NCI-H345 (cell line): Measurements from ENCODE around the gene LYPD6.

Source experiments
- DNase-seq: peaks from one replicate; lab custom pipeline; 2025; lab: John Stamatoyannopoulos, UW

The LYPD6 gene

DNA sequence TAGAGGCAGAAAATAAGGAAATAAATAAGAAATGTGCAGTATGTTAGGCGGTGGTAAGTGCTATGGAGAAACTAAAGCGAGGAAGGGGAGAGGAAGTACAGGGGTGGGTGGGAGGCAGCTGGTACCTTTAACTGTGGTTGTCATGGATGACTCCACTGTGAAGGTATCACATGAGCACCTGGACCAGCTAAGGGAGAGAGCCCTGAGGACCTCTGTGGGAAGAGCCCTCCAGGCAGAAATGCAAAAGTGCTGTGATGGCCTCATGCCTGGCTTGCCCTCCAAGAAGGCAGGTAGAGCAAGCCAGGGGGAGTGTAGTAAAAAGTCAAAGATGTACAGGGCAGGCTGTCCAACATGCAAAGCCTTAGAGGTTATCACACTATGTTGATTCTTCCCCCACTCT, 17.9 kb downstream of the LYPD6 start:
- DNase-seq = no peak

DNA sequence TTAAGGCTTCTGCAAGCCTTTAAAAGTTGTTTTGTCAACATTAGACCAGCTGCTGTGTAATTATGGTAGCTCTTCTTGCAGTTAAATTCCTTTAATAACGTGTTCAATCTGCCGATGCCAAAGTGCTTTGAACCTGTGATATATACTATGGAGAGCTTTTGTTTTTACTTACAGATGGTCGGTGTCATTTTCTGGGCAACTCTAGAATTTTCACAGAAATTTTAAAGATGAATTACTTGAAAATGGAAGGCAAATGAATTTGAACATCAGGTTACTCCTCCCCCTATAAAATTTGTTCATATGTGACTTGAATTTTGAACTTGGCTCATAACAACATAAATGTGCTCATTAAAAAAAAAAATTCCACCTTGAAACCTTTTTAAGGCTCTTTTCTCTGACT, 23.0 kb downstream of the LYPD6 start:
- no peak for DNase-seq

DNA sequence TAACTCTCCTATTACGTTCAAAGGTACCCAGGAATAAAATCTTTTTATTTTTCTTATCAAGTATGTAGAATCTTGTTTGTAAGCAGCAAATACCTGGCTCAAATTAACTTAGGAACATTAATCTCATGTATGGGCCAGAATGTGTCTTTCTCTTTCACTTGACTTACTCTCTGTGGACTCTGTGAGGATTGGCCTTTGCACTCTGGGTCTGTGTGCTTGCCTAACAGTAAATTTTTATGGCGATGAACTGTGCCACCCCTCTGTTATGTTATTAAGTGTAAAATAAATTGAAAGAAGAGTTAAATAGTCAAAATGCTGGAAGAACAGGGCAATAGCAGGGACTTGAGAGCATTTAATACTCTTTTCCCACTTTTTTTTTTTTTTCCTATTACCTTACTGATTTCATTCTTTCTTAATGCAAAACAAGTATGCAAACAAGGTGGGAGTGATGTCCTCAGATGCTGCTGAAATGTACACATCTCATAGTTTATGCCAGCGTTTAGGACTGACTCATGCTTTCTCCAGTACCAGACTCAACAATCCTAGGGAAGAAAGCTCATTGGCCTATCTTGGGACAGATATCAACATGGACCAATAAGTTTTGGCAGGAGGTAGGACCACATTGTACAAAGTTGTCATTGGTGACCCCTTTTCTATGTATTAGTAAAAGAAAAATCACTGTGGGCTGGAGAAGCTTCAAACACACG, 25.5 kb downstream of the LYPD6 start:
- DNase-seq = no peak

DNA sequence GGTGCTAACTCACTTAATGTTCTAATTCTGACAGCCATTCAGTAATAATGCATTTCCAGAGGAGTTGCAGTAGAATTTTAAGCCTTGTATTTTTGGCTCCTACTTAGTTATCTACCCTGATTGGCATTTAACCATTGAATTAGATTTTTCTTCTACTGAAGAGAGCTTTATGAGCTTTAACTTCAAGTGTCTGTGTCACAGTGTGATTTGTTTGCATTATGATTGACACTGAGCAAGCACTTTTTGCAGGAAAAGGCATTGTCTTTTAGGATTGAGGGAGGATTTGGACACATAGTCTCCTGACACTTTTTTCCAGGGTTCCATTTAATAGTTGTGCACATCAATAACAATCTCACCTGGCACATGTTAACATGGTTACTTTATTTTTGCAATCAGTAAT, 26.7 kb downstream of the LYPD6 start:
- DNase-seq = peak; percentile 20

DNA sequence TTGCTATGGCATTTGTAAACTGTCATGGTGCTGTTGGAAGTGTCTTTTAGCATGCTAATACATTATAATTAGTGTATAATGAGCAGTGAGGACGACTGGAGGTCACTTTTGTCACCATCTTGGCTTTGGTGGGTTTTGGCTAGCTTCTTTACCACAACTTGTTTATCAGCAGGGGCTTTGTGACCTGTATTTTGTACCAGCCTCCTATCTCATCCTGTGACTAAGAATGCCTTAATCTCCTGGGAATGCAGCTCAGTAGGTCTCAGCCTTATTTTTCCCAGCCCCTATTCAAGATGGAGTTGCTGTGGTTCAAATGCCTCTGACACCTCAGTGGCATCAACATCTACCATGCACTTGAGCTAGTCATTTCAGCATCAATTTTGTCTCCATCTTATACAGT, 29.7 kb downstream of the LYPD6 start:
- no peak for DNase-seq

DNA sequence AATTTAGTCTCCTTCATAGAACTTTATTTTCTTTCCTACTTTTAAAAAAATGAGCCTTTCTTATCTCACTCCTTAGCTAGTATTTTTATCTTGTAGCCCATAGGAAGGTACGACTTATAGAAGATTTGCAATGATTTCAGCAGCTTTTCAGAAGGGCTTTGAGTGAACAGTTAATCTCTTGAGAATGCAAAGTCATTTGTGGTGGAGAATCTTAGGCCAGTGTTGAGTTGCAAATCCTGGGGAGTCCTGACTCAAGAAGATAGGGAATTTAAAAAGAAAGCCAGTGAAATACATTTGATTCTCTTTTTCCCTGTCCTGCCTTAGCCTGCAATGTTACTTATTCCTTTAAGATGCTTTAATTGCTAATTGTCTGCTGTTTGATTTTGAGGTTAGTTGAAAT, 33.6 kb downstream of the LYPD6 start:
- DNase-seq = no peak

DNA sequence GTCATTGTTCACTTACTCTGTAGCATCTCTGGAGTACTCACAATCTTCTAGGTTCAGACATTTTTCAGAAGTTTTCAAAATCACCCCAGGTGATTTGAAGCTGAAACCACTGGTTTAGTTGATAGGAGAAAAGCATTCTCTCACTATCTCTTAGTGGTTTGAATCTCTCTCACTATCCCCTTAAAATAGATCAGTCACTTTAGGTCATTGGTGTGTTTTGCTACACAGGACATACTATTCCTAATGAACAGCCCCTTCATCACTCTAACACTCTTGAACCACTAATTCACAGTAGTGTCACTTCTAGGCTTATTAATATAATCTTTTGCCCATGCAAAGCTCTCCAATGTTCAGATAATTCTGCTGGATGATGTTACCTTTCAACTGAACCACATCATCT, 34.5 kb downstream of the LYPD6 start:
- no peak for DNase-seq

DNA sequence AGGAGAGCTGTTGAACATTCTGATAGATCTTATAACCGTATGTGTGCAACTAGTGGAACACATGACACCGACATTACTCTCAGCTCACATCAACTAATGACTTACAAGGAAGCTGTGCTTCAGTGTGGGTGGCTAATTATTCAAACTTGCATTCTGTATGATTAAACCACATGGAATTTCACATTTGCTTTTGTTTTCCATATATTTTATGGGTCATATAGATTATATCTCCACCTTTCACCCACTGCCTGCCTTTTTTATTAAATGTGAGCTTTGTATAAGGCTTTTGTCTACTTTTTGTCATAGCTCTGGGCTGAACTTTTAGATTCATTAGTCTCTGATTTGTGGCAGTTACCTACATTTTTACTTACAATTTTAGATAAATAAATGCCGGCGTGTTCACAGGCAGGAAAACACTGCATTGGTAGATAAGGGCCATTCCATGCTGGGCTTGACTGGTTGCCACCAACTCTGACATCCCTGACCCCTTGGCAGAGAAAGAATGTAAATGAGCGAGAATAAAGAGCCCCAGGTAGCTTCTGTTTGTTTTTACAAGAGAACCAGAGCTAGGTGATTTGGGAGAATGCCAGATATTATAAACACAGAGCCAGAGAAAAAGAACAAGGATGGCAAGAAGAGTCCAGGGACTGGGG, 35.7 kb downstream of the LYPD6 start:
- peak; percentile 84 for DNase-seq

DNA sequence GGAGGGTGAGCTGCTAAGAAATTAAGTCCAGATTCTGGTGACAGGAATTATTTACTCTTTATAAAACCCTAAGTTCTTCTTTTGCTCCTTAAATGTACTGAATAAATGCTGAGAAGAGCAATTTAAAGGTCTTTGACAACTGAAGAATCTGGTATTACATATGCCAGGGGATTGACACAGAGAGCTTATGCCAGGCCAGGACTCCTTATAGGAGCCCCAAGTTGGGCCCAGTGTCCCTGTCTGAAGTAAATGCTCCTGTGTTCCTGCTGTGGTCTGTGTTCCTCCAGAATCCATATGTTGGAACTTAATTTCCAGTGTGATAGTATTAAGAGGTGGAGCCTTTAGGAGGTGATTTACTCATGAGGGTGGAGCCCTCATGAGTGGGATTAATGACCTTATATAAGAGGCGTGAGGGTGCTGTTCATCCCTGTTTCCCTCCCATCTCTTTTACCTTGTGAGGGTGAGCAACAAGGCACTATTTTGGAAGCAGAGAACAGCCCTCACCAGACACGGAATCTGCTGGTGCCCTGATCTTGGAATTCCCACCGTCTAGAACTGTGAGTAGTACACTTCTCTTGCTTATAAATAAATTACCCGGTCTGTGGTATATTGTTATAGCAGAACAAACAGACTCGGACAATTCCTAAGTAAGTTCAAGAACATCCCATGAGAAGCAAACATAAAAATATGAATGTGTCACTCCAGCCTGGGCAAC, 39.8 kb downstream of the LYPD6 start:
- DNase-seq = no peak

DNA sequence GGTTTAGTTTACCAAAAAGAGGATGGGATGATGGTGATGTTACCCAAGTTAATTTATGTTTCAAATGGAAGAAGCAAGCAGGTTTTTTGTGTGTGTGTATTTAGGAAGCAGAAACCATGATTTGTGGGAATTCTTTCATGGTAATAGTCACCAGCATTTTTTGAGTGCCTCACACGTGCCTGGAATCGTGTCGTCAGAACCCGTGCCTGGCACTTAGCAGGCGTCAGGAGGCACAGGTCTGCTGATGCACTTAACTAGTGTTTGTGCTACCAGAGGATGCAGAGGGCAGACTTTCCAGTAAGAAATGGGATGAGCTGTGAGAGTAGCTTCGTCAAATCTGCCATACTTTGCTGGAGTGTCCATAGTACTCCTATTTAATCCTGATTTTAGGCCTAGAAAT, 41.1 kb downstream of the LYPD6 start:
- no peak for DNase-seq

DNA sequence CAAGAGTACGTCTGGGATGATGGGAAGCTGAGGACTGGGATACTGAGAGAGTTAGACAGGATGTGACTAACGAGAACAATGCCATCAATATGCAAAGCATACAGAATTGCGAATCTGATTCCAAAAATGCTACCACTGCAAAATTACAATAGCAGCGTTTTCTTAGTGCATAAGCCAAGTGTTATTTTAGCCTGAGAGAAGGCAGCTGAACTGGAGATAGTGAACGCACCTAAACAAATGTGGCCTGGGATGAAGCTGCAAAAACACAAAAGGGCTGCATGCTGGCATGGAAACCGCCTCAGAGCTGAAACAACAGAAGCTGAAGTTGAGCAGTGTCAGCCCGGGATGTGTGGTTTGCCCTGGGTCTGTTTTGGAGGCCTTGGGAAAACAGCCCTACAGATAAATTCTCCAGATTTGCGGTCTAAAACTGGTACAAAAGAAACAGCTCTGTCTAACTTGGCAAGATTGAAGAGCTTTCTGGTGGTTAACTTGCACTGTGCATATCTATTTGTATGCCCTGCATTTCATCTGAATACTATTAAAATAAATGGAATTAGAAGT, 45.5 kb downstream of the LYPD6 start:
- peak; percentile 33 for DNase-seq

DNA sequence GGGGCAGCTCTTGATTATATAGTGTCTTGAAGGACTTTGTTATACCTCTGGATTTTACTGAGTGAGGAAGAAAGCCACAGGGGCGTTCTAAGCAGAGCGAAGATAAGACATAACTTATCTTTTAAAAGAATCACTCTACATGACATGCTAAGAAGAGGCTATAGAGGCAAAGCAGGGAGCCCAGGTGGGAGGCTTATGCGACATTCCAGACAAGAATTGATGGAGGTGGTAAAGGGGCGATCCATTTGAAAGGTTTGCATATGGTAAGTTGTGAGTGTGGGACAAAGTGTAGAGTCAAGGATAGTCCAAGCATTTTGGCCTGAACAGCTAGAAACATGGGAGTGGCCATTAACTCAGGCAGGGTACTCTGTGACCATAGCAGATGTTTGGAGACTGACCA, 49.8 kb downstream of the LYPD6 start:
- no peak for DNase-seq

DNA sequence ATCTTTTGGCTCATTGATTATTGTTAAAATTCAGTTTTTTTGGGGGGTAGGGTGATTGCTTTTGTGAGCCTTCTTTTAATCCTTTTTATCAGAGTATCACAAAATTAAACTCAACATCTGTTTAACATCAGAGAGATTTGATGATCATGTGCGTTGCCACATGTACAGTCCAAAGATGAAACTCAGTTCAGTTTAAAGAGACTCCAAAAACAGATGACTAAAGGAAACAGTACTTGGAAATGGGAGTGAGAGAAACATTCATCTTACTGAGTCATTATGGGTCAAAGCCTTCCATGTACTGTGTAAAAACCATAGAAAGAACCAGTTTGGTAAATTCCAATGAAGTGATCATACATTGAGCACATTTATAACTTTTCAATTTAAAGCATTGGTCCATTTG, 53.0 kb downstream of the LYPD6 start:
- DNase-seq = no peak

DNA sequence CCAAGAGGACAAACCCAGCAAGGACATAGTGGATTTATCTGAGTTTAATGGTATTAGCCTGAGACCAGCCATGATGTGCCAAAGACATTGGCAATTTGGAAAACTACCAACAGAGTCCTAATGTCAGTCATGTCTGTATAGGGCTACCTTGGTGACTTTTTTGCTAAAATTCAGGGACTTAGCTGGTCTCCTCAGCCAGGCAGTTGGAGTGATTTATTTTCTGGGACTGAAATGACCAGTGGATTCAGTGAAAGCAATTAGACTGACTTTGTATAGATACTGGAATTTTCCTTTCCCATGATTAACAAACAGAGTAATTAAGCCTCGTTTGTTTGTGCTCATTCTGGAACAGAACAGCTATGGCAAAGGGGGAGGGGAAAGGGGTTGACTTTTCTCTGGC, 55.0 kb downstream of the LYPD6 start:
- DNase-seq = no peak

DNA sequence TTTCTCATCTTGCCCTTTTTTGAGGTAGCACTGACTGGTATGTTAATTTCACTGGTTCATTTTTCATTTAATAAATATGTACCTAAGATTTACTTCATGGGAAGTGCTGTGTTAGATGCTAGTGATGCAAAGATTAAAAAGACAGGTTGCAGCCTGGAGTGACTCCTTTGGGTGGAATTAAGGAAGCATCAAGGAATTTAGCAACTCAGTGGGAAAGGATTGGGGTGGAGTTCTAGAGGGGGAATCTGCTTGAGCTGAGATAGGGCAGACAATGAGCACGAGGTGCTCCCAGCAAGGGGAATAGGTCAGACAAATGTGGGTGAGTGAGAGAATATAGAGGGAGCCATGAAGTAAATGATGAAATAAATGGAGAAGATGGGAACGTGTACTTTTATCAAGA, 57.0 kb downstream of the LYPD6 start:
- DNase-seq = no peak

DNA sequence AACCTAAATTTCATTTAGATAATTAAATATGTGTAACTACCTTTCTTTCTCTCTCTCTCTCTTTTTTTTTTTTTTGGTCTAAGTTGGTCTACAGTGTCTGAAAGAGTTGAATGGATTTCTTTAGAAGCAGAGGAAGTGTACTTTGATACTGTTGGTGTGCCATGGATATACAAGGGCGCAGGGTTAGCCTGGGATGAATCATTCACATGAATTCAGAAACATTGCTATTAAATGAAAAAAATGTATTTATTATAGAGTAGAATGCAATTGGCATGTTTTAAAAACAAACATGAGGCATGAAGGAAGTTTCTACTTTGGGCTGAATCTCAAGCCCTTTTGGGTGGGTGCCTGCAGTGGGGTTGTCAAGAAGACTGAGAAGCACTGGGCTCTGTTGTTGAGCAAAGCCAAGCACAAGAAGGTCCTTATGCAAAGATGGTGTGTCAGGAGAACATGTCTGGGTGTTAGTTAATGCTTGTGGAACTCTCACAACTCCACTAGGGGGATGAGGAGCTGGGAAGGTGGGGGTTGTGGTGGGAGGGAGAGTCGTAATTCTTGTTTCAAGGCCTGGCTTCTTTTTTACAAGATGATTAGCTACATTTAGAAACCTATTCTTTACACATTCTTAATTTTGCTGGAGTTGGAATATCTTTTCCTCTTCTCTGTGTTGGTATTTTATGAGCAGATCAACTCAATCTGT, 57.9 kb downstream of the LYPD6 start:
- DNase-seq = no peak

DNA sequence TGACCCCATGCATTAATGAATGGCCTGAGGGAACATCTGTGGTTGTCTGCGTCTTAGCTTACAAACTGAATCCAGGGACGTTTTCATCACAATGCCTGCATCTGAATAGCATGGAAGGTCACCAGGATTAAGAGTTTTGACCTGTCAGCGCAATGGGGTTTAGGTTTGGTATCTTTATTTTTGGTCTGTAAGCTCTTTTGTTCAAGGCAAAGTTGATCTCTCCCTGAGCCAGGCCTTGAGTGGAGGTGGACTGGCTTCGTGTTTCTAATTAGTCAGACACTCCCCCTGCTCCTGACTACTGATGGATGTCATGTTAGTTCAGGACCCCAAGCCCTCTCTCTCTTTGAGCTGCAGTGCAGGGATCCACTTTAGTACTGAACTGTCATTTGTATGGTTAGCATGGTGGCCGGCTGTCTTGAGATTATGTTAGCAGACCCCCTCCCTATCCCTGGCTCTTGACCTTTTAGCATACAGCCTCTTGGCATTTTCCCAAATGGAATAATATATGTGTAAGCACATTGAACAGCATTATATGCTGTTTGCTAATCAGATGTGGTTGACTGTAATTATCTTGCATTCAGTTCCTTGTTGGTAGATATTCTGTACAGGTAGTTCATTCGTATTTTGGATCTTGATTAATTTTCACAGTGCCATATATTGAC, 59.2 kb downstream of the LYPD6 start:
- DNase-seq = no peak

DNA sequence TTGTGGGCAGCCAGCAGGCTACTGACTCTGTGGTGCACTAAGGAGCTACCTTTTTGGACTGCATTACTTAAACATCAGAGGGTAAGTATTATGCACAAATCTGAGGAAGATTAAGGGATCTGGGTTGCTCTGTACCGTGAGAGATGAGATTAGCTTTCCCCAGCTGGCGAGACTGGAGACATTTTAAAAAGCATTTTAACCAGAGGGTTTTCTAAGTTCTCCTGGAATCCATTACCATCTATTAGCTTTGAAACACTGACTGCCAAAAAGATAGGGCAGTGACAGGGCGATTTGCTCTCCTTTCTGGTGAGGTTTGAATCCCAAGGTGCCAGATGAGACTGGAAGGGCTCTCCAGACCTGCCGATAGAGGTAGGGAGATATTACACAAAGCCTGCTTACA, 63.2 kb downstream of the LYPD6 start:
- DNase-seq = no peak

DNA sequence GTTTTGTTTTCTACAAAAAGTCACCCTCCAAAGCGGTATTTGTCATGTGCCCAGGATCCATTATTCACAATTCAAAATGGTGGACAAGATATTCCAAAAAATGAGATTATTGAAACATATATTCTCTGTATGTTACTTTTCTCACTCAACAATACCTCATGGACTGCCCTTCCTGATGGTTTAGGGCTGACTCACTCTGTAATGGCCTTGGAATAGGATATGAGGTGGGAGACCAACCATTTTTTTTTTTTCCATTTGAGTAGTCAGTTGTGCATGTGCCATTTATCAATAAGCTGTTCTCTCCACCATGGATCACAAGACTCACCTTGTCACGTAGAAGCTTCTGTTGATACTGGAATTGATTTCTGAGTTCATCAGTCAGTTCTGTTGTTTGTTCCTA, 64.5 kb downstream of the LYPD6 start:
- no peak for DNase-seq

DNA sequence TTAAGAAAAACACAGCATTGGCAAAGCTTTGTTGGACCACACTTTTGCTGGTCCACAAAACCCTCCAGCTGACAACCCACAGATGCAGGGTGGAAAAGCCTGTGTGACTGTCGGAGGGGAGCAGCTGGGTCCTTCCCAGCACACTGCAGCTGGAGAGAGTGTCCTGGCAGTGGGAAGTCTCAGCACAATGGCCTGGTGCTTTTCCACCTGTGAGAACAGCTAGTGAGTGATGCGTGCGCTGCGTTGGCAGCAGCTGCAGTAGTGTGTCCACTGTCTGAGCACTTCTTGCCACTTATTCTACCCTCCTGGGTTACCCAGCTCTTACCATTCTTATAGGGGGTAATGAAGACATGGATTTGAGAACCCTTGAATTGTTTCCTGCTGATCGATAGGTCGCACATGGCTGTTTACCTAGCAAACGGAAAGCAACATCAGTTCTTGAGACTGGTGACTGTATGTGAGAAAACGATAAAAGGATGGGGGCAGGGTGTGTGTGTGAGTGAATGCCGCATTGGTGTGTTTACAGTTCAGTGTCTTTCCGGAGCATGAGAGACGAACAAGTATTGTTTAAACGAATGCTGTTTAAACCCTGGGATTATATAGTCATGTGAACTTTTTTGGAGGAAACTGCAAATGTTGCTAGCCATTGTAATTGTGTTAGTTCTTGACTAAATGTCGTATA, 69.7 kb downstream of the LYPD6 start:
- peak; percentile 85 for DNase-seq

DNA sequence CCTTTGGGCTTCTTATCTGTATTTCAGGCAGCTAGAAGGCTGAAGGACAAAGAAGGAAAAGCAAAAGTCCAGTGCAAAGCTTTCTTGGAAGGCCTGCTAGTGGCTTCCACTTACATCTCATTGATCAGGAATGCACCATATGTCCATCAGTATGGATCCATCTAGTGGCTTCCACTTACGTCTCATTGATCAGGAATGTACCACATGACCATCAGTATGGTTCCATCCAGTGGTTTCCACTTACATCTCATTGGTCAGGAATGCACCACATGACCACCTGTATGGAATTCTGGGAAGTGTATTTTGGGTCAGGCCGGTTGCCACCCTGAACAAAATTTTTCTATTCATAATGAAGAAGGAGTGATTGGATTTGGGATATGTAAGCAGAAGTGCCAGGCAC, 70.6 kb downstream of the LYPD6 start:
- DNase-seq = no peak
